Neutrophil (primary cell): ENCODE results near the gene DGKA.
"Not testable (repeated sequence)": the region's sequence is repeated elsewhere in the genome, so short reads cannot be mapped to it uniquely, and the experiment has no call there.

Source experiments
- H3K27ac ChIP-seq: fragments of 200-600 bp; sonication (generic); 2 replicates; pipeline ENCODE4 v1.5.1; 2016; ENCODE audit warnings: mild to moderate bottlenecking, moderate library complexity
- H3K27me3 ChIP-seq: fragments of 200-600 bp; sonication (generic); 2 replicates; pipeline ENCODE4 v1.6.0; 2016; ENCODE audit warnings: mild to moderate bottlenecking
- H3K36me3 ChIP-seq: fragments of 200-600 bp; sonication (generic); 2 replicates; pipeline ENCODE4 v1.5.1; 2017
- H3K4me1 ChIP-seq, 2 experiments: fragments of 200-600 bp in 1 of 2; sonication (generic) in 1 of 2; 1 replicate in 1 of 2; 2 replicates in 1 of 2; pipeline versions ENCODE4 v1.5.1 to v1.6.1; 2013 to 2016; ENCODE audit warnings: low read depth in 1 of 2, low read length in 1 of 2, mild to moderate bottlenecking in 1 of 2, moderate library complexity in 1 of 2; ENCODE audit not compliant: control insufficient read depth in 1 of 2, insufficient read depth in 1 of 2
- H3K4me3 ChIP-seq, 2 experiments: fragments of 200-600 bp in 1 of 2; sonication (generic) in 1 of 2; 1 replicate in 1 of 2; 2 replicates in 1 of 2; pipeline ENCODE4 v1.5.1; 2013 to 2016; ENCODE audit warnings: low read depth in 1 of 2, low read length in 1 of 2, mild to moderate bottlenecking in 1 of 2, moderate library complexity in 1 of 2
- H3K9me3 ChIP-seq: fragments of 200-600 bp; sonication (generic); 2 replicates; pipeline ENCODE4 v1.5.1; 2016
- CTCF ChIP-seq: fragments of 200-600 bp; sonication (generic); IDR thresholded peaks from 2 replicates; pipeline ENCODE4 v1.5.1; 2016; ENCODE audit warnings: antibody characterized with exemption

The DGKA gene

GRCh38 chr12:55984861-55985260 lies 53.9 kb downstream of the DGKA start:
- H3K27ac ChIP-seq = peak overlapping the region; percentile 73
- H3K4me3 ChIP-seq = no peak overlapping the region
- peaks cover 60% of the 10 kb centered on the region for H3K36me3 ChIP-seq
- H3K27me3 ChIP-seq = no peaks in the 10 kb centered on the region
- peaks cover 46 to 57% of the 10 kb centered on the region in 2 experiments for H3K4me1 ChIP-seq
- TF ChIP-seq CTCF = no peak
- H3K9me3 ChIP-seq = no peaks in the 10 kb centered on the region

GRCh38 chr12:55985341-55985740 lies 54.4 kb downstream of the DGKA start:
- H3K36me3 ChIP-seq = peaks cover 63% of the 10 kb centered on the region
- no peak overlapping the region for H3K4me3 ChIP-seq
- no peak for TF ChIP-seq CTCF
- H3K27ac ChIP-seq = peak overlapping the region; percentile 73
- H3K9me3 ChIP-seq = no peaks in the 10 kb centered on the region
- no peaks in the 10 kb centered on the region for H3K27me3 ChIP-seq
- peaks cover 46 to 53% of the 10 kb centered on the region in 2 experiments for H3K4me1 ChIP-seq

- not testable (repeated sequence) for H3K4me3 ChIP-seq, H3K27me3 ChIP-seq, H3K9me3 ChIP-seq
- peaks cover 46 to 58% of the 10 kb centered on the region in 2 experiments for H3K4me1 ChIP-seq
- H3K36me3 ChIP-seq = peaks cover 63% of the 10 kb centered on the region
- H3K27ac ChIP-seq = peak overlapping the region; percentile 73
These were observed 55.0 kb downstream of the DGKA start for GRCh38 chr12:55985976-55986375.

GRCh38 chr12:55991110-55991509 lies 60.1 kb downstream of the DGKA start:
- no peaks in the 10 kb centered on the region for H3K9me3 ChIP-seq
- no peaks in the 10 kb centered on the region for H3K27me3 ChIP-seq
- no peak overlapping the region for H3K4me3 ChIP-seq
- no peak for TF ChIP-seq CTCF
- H3K36me3 ChIP-seq = peaks cover 91% of the 10 kb centered on the region
- peak overlapping the region; percentile 55 for H3K27ac ChIP-seq
- H3K4me1 ChIP-seq = peaks cover 3 to 10% of the 10 kb centered on the region in 2 experiments

- no peaks in the 10 kb centered on the region for H3K27me3 ChIP-seq
- H3K36me3 ChIP-seq = peaks cover 71% of the 10 kb centered on the region
- no peak overlapping the region for H3K4me3 ChIP-seq
- H3K27ac ChIP-seq = peak overlapping the region; percentile 39
- H3K4me1 ChIP-seq = peaks cover 23 to 31% of the 10 kb centered on the region in 2 experiments
- TF ChIP-seq CTCF = no peak
- H3K9me3 ChIP-seq = no peaks in the 10 kb centered on the region
These were observed 62.4 kb downstream of the DGKA start for GRCh38 chr12:55993230-55993853.

GRCh38 chr12:55995366-55995765 lies 64.4 kb downstream of the DGKA start:
- no peaks in the 10 kb centered on the region for H3K9me3 ChIP-seq
- H3K4me3 ChIP-seq = no peak overlapping the region
- H3K4me1 ChIP-seq = peaks cover 24 to 31% of the 10 kb centered on the region in 2 experiments
- no peaks in the 10 kb centered on the region for H3K27me3 ChIP-seq
- peaks cover 59% of the 10 kb centered on the region for H3K36me3 ChIP-seq
- no peak for TF ChIP-seq CTCF
- H3K27ac ChIP-seq = peak overlapping the region; percentile 43
